HG03342 (cell line): ENCODE data around the gene BIVM.

Experiments
- ATAC-seq: cut with Tn5 transposase; IDR thresholded peaks from one replicate; pipeline ENCODE4 v1.9.1; 2021; ENCODE audit warnings: mild to moderate bottlenecking, moderate library complexity; ENCODE audit not compliant: unreplicated experiment

BIVM gene

DNA sequence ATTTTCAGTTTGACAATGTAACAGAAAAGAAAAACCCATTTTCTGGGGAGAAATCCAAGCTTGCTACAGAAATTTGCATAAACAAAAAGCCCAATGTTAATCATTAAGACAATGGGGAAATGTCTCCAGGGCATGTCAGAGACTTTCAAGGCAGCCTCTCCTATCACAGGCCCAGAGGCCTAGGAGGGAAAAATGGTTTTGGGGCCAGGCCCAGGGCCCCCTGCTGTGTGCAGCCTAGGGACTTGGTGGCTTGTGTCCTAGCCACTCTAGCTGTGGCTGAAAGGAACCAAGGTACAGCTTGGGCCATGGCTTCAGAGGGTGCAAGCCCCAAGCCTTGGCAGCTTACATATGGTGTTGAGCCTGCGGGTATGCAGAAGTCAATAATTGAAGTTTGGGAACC lies 17.3 kb upstream of the BIVM start:
- ATAC-seq, result no peak

DNA sequence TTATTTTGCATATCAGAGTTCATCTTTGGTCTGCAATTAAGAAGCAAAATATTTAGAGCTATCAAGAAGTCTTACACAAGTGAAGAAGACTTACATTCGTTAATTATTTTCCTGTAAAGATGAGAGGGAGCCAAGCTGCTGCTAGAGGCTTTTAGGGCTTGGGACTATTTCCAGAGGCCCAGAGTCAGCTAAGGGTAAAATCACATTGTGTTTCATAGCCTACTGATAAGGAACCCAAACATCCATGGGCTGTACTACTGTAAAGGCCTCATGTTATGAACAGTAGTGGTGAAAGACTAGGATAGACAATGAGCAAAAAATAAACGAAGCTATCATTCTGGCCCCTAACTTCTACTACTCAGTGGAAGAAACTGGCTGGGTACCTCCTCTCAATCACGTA lies 14.4 kb upstream of the BIVM start:
- ATAC-seq, result no peak

DNA sequence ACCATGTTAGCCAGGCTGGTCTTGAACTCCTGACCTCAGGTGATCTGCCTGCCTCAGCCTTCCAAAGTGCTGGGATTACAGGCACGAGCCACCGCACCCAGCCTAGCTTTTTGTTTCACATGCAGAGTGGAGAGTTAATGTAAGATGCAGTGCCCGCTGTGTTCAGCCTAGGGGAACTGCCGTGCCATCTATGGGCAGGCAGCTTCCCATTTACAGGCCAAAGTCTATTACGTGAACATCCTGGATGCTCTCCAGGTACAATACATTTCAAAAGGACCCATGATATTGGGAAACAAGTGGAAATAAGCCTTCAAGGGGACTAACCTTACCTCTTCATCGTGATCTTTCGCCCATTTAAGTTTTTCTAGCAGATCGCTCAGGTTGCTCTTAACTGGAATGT lies 10.2 kb upstream of the BIVM start:
- ATAC-seq, result no peak

DNA sequence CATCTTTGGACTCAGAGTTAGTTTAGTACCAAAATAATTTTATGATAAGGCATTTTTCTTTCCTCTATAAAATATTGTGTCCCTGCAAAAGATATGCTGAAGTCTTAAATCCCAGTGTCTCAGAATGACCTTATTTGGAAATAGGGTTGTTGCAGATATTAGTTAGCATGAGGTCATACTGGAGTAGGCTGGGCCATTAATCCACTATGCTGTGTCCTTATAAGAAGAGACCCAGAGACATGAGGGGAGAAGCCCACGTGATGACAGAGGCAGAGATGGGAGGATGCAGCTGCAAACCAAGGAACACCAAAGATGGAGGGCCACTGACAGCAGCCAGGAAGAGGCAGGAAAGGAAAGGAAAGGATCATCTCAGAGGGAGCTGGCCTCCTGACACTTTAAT lies 6.5 kb upstream of the BIVM start:
- ATAC-seq, result no peak

DNA sequence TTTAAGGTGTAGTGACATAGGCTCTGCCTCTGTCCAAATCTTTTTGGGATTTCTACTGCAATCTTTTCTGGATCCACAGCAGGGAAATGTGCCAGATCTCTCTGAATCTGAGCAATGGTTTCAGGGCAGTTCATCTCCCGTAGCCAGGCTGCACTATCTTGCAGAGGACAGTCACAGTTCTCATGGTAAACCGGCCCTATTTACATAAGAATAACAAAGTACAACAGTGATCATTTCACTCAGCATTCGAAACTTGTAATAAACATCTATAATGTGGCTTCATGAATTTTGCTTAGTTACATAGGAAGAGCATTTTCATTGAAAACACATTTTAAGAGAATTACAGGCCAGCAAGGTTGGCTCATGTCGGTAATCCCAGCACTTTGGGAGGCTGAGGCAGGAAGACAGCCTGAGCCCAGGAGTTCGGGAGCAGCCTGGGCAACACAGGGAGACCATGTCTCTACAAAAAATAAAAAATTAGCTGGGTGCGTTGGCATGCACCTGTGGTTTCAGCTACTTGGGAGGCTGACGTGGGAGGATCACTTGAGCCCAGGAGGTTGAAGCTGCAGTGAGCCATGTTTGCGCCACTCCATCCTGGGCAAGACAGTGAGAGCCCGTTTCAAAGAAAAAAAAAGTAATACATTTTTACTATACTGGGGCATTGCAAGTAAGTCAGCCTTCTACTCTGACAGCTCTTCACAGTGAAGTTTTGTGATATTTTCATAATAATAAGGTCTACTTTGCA lies 5.1 kb upstream of the BIVM start:
- no peak for ATAC-seq

DNA sequence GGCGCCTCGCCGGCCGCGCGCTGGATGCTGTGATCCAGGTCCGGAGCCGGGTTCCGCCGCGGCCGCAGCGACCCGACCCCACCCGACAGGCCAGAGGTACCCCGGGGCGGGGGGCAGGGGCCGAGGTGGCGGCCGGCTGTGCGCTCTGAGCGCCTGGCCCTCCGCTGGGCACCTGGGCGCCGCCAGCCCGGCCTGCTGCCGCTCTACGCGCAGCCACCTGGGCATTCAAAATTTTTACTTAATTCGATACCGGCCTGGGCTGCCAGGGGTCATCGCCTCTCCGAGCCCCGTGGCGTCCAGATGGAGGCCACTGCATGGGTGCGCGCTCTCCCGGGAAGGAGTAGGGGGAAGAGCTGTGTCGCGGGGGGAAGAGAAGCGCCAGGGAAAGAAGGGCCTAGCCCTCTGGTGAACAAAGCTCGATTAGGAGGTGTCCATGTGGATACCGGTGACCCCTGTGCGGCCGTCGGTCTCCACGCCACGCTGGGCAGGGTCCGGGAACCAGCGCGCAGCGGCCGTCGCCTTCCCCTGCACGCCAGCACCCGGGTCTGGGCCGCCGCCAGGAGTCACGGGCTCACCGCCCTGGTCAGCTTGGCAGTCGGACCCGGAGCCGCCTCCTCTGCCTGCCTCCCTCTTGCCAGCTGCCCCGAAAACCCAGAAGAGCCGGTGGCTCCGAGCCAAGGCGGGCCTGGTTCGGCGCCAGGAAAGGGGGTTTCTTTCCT lies 666 bp downstream of the BIVM start:
- no peak for ATAC-seq

DNA sequence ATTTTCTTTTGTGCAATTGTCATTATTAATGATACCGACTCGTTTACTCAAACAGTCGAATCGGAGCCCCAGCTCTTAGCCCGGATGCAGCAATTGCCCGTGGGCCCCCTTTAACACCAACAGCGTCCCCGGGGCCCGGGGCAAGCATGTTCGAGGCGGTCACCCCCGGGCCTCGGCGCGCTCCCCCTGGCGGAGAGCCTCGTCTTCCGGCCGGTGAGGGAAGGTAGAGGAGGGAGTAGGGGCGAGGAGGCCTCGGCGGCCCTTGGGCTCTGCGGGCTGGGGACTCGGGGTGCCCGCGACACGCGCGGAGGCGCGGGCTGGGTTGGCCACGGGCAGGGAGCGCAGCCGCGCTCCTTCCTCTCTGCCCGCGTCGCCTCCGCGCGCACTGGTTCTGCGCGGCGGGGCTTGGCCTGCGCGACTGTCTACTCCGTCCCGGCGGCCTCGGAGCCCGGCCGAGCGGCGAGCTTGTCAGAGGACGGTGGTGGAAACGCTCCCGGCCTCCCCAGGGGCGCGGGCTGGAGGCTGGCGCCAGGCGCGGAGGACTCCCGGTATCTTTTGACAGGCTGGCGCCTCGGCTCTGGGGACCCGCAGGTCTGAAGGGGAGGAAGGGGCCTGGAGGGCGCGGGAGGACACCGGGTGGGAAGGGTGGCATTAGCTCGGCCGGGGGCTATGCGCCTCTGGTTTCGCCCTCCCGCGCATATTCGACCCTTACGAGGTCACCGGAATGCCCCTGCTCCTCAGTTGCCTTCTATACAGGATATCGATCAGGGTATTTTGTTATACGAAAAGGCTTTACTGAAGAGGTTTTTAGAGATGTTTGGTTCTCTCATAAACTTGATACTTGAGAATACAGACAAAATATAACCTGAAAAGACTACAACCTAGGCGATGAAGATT lies 1.5 kb downstream of the BIVM start:
- ATAC-seq, result peak; percentile 78

DNA sequence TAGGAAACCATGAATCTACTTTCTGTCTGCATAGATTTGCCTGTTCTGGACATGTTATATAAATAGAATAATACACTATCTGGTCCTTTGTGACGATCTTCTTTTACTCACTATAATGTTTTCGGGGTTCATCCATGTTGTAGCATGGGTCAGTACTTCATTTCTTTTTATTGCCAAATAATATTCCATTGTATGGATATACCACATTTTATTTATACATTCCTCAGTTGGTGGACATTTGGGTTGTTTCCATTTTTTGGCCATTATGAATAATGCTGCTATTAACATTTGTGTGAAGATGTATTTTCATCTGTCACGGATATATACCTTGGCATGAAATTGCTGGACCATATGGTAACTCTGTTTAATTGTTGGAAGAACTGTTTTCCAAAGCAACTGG lies 6.8 kb downstream of the BIVM start:
- no peak for ATAC-seq

DNA sequence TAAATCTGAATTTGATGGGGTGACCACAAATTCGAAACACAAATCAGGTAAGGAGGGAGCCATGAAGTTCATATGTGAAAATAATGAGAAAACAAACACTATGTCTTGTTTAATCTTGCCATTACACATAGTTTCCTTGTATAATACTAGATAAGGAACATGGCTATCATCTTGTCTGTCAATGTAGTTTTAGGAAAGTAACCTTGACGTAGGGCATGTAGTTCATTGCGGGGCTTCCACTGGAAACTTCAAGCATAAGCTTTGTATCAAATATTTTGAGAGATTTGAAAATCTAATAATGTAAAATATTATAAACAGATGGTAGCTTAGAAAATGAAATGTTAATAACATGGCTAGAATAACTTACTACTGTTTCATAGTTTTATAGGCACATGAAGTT lies 8.8 kb downstream of the BIVM start:
- no peak for ATAC-seq

DNA sequence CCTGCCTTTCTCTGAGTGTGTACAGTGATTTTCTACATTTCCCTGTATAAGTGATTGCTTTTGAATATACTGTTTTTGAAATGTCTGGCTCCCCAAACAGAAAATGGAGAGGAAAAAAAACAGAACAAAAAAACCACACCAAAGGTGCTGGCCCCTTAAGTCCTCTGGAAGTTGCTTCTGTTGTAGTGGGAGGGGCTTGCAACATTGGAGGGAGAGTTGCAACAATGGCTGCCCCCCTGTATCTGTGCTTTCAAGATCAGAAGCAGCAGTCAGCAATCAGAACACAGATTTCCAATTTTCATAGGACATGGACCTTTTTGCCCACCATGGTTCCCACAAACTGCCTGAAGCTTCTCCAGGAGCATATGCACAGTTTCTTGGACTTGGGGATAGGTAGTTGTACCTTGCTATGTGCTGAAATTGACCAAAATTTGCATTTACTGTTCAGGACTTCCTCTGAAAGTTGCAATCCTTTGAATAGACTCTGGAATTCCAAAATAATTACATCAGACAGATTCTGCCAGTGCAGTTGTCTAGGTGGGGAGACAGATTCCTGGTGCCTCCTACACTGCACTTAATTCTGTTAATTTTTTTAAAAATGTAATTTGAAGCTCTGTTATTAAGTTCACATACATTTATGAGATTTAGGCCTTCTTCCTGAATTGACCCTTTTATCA lies 13.8 kb downstream of the BIVM start:
- peak; percentile 70 for ATAC-seq

DNA sequence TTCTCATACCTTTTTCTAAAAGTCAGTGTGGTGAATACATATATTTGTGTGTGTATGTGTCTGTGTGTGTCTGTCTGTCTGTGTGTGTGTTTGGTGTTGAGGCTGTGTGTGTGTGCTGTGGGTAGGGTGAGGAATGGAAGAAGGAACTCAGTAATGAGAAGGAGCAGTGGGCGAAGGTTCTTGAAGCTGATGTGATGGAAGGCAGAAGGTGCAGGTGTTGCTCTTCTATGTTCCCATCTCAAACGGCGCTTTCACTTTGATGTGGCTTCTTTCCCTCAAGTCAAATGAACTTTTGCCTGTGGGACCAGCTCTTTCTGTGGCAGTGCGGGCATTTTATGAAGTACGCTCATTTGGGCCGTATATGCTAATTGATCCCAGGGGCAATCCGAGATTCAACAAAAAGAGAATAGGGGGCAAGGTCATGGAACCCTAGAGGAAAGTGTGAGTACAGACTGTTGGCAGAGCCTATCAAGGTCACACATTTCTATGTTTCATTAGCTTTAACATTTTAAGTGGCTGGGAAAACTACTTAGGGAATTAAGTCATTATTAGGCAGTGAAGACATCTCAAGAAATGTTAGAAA lies 15.2 kb downstream of the BIVM start:
- no peak for ATAC-seq

DNA sequence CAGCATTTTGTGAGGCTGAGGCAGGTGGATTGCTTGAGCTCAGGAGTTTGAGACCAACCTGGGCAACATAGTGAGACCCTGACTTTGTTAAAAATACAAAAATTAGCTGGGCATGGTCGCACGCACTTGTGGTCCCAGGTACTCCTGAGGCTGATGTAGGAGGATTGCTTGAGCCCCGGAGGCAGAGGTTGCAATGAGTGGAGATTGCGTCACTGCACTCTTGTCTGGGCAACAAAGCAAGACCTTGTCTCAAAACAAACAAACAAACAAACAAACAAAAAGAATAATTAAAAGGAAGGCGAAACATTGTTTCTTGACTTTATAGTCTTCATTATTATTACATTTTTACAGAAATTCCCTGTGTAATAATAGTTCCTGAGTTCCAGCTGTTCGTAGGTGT lies 15.9 kb downstream of the BIVM start:
- ATAC-seq, result no peak

DNA sequence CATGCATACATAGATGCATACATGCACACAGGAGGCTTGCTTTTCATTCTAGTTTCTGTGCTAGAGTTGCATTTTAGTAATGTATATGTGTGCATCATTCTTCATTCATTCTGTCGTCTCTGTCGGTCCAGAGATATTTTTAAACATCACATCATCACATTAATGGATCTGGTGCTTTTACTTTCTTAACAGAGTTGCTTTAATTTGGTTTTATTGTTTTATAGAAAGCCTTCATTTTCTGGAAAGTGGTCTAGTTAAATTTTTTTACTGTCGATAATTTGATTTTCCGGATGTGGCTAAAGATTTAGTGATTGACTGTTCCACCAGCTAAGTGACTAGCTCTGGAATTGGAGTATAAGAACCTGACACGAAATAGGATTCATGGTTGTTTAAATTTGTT lies 16.9 kb downstream of the BIVM start:
- ATAC-seq, result no peak

DNA sequence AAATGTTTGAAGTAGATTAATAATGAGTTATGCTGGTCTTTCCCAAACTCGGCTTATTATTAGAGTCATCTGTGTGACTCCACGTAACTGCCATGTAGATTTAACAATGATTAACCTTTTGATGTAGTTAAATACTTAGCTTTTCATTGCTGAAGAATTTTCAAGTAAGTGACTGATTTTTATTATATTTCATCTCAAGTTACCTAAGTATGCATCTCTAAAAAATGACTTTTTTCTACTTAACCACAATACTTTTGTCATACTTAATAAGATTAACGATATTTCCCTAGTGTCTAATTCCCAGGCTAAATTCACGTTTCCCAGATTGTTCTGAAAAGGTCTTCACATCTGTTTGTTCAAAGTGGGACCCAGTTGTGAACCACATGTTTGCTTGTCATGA lies 17.8 kb downstream of the BIVM start:
- ATAC-seq, result no peak

DNA sequence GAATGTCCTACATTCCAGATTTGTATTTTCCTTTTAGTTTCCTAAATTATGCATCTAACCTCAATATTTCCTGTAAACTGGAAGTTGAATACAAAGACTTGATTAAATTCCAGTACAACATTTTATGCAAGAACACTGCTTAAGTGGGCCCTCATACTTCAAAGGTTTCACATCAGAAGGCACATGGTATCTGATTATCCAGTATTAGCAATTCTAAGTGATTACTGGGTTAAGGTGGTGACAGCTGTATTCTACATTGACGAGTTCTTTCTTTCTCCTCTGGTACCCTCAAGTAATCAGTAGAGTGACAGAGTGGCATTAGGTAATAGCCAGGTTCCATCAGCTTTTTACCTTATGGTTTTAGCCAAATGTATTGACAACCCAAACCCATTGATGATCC lies 18.3 kb downstream of the BIVM start:
- ATAC-seq, result no peak

DNA sequence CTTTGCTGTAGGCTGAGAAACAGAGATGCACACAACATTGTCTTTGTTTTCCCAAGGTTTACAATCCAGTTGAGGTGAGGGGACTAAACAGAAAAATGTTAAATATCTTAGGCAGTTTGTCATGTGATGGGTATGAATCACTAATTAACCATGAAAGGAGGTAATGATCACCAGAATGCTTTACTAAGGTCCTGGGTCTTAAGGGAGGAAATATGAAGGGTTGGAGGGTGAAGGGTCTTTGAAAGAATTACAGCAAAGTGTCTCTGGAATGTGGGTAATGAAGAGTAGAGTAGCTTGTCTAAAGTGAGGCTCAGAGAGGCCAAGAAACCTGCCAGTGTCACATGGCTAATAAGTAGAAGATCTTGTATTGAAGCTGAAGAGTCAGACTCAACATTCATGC lies 19.0 kb downstream of the BIVM start:
- ATAC-seq, result no peak

DNA sequence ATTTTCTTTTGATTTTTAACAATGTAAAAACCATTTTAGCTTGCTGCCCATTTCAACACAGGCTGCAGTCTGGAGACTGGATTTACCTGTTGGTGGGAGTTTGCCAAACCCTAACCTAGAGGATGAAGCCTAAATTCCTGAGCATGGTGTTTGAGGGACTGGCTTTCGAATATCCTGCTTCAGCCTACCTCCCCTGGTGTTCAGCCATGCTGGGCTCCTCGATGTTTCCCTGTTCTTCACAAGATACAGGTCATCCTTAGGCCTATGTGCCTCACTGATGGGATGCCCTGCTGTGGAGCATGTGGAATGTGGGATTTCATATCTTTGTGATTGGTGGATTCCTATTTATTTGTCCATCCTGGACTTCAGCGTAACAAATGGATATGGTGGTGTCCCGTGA lies 26.5 kb downstream of the BIVM start:
- no peak for ATAC-seq

DNA sequence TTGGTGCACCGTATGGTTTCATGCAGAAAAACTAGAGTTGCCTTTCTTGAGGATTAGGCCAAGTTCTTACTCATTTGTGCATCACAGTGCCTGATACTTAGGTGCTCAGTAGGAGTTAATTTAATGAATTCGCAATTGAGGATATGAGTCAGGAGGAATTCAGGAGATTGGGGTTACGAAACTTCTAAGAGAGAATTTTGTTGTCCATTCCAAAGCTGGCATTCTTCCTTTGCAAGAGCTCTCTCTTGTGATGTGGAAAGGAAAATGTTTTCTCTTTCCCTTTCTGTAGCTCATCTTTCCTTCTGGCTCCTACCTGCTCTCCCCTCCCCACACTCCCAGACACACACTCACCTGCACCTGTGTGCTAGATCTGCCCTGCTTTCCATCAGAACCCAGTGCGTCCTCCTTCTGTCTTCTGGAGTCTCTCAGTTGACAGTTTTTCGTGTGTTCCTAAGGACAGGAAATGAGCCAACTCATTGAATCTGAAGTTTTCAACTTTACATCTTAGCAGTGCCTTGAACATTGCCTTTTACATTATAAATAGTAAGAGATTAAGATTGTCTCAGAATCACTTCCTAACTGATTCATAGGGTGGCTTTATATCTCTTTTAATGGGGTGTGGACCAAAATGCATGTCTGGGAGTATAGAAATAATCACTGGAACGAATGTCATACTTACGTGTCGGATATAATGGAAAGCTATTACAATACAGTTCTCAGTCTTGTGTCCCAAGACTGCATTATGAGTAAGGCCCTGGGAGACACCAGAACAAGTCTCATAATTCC lies 27.2 kb downstream of the BIVM start:
- ATAC-seq, result no peak

DNA sequence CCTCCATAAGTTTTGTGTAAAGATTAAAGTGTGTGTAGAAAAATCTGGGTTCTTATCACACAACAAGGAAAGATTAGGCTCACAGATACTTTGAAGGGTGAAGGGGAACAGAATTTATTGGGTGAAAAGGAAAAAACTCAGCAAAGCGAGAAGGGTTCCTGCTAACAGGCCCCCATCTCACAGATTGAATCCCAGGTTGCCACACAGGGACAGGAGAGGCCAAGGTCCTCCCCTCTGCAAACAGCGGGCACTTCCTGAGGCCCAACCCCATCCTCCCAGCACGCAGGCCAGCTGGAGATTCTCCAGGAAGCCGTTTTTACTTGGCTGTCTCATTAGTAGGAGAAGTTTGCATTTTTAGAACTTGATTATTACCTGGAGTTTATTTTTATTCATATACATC lies 31.7 kb downstream of the BIVM start:
- no peak for ATAC-seq

DNA sequence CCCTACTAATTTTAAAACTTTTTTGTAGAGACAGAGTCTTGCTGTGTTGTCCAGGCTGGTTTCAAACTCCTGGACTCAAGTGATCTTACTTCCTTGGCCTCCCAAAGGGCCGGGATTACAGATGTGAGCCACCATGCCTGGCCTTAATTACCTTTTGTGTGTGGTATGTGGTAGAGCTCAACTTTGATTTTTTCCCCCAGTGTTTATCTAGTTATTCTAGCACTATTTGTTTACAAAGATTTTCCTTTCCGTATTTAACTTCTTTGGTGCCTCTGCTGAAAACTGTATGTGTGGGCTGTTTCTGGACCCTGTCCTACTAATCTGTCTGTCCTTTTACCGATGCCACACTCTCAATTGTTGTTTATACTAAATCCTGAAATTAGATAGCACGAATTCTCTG lies 37.6 kb downstream of the BIVM start:
- no peak for ATAC-seq
